Astrocyte (in vitro differentiated cells and primary cell): ENCODE data around the gene AFF2.

Experiments used
- CTCF ChIP-seq: IDR thresholded peaks from 2 replicates; pipeline ENCODE4 v1.5.1; 2011; ENCODE audit warnings: low read depth, mild to moderate bottlenecking, inconsistent platforms, low read length, moderate library complexity; ENCODE audit not compliant: insufficient read depth
- EZH2 ChIP-seq: IDR thresholded peaks from 2 replicates; pipeline ENCODE4 v1.6.1; 2012; ENCODE audit warnings: mild to moderate bottlenecking, low read length, inconsistent platforms; ENCODE audit not compliant: insufficient read depth

- TF ChIP-seq CTCF (no peak), EZH2 (no peak)
Measured at GRCh38 chrX:148961985-148962384, 461.6 kb downstream of the AFF2 start.
